GM19395 (cell line): ENCODE data around the gene SRA1.
A peak's percentile ranks its signal among the peaks of the same experiment; 100 is the strongest.
"Not testable (repeated sequence)": the region's sequence is repeated elsewhere in the genome, so short reads cannot be mapped to it uniquely, and the experiment has no call there.

Source experiments
- ATAC-seq: cut with Tn5 transposase; IDR thresholded peaks from one replicate; pipeline ENCODE4 v1.9.1; 2021; ENCODE audit warnings: mild to moderate bottlenecking, moderate library complexity; ENCODE audit not compliant: unreplicated experiment

Gene SRA1

GRCh38 chr5:140557136-140557805 lies at the start of gene SRA1:
Gene SRA1 (minus strand): TSS chr5:140557473. CDS start chr5:140557452, 21 bp downstream.
- peak; percentile 95 for ATAC-seq

GRCh38 chr5:140607031-140607430 lies 49.8 kb upstream of the SRA1 start:
- ATAC-seq, result no peak

- no peak for ATAC-seq
These were observed 48.6 kb upstream of the SRA1 start for GRCh38 chr5:140605879-140606278.

- ATAC-seq, result no peak
These were observed 46.5 kb upstream of the SRA1 start for GRCh38 chr5:140603734-140604133.

GRCh38 chr5:140603446-140603698 lies 46.1 kb upstream of the SRA1 start:
- ATAC-seq, result not testable (repeated sequence)

GRCh38 chr5:140602147-140602546 lies 44.9 kb upstream of the SRA1 start:
- no peak for ATAC-seq

- ATAC-seq, result no peak
These were observed 42.8 kb upstream of the SRA1 start for GRCh38 chr5:140600096-140600495.

GRCh38 chr5:140598836-140599235 lies 41.6 kb upstream of the SRA1 start:
- no peak for ATAC-seq

GRCh38 chr5:140596321-140596741 lies 39.1 kb upstream of the SRA1 start:
- ATAC-seq, result no peak

GRCh38 chr5:140595538-140596300 lies 38.4 kb upstream of the SRA1 start:
- ATAC-seq, result no peak

- ATAC-seq, result no peak
These were observed 36.9 kb upstream of the SRA1 start for GRCh38 chr5:140594169-140594568.

- ATAC-seq, result not testable (repeated sequence)
These were observed 35.8 kb upstream of the SRA1 start for GRCh38 chr5:140593070-140593469.

- ATAC-seq, result no peak
These were observed 34.6 kb upstream of the SRA1 start for GRCh38 chr5:140591747-140592372.

- ATAC-seq, result no peak
These were observed 33.6 kb upstream of the SRA1 start for GRCh38 chr5:140590861-140591260.

- ATAC-seq, result no peak
These were observed 31.2 kb upstream of the SRA1 start for GRCh38 chr5:140588311-140589070.

- no peak for ATAC-seq
These were observed 30.2 kb upstream of the SRA1 start for GRCh38 chr5:140587495-140587894.

GRCh38 chr5:140579188-140579747 lies 22.0 kb upstream of the SRA1 start:
- not testable (repeated sequence) for ATAC-seq

- no peak for ATAC-seq
These were observed 19.5 kb upstream of the SRA1 start for GRCh38 chr5:140576776-140577201.

- ATAC-seq, result no peak
These were observed 18.0 kb upstream of the SRA1 start for GRCh38 chr5:140575309-140575708.

- ATAC-seq, result no peak
These were observed 16.9 kb upstream of the SRA1 start for GRCh38 chr5:140574165-140574564.

- ATAC-seq, result no peak
These were observed 16.4 kb upstream of the SRA1 start for GRCh38 chr5:140573683-140574082.
